GM04503 (cell line): ENCODE data around the gene PPAN.

ENCODE experiments used
- DNase-seq: peaks from one replicate; pipeline ENCODE4 v3.0.0-alpha.2; 2012; ENCODE audit warnings: low read depth

Gene PPAN

GRCh38 chr19:10141479-10141878 is 35.3 kb downstream of the PPAN start:
- no peak for DNase-seq

- DNase-seq = no peak
Observed at GRCh38 chr19:10141973-10142372, 35.8 kb downstream of the PPAN start.

- DNase-seq = no peak
Observed at GRCh38 chr19:10142701-10143375, 36.7 kb downstream of the PPAN start.

GRCh38 chr19:10143681-10144080 is 37.5 kb downstream of the PPAN start:
- DNase-seq = no peak

- no peak for DNase-seq
Observed at GRCh38 chr19:10144361-10144760, 38.2 kb downstream of the PPAN start.

- no peak for DNase-seq
Observed at GRCh38 chr19:10145031-10145430, 38.9 kb downstream of the PPAN start.

- DNase-seq = no peak
Observed at GRCh38 chr19:10146142-10146541, 40.0 kb downstream of the PPAN start.

GRCh38 chr19:10149427-10149826 is 43.3 kb downstream of the PPAN start:
- no peak for DNase-seq

DNA sequence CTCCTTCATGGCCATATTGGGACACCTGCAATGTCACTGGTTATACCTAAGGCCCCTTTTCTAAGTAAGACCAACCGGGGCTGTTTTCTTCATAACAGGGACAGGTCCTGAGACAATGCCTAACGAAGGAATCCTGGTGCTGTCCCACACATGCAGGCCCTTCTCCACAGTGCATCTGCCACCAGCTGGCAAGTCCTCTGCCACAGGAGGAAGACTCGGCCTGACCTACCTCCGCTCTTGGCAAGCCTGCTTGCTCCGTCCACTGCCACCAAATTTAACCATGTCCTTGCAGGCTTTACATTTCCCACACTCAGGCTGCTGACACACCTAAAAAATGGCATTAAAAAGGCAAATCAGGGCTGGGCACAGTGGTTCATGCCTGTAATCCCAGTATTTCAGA is 45.4 kb downstream of the PPAN start:
- no peak for DNase-seq

DNA sequence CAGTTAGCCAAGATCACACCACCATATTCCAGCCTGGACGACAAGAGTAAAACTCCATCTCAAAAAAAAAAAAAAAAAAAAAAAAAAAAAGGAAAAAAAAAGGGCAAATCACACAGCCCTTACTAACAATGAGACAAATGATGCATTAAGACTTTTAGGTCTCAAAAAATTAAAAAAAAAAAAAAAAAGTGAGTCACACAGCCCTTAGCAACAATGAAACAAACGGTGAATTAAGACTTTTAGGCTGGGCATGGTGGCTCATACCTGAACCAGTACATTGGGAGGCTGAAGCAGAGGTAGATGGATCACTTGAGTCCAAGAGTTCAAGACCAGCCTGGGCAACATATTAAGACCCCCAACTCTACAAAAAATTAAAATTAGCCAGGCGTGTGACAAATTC is 45.9 kb downstream of the PPAN start:
- no peak for DNase-seq

- no peak for DNase-seq
Observed at GRCh38 chr19:10155839-10156238, 49.7 kb downstream of the PPAN start.

- DNase-seq = no peak
Observed at GRCh38 chr19:10158071-10158470, 51.9 kb downstream of the PPAN start.

- no peak for DNase-seq
Observed at GRCh38 chr19:10158485-10158884, 52.3 kb downstream of the PPAN start.

- no peak for DNase-seq
Observed at GRCh38 chr19:10159610-10160009, 53.4 kb downstream of the PPAN start.
